LNCaP clone FGC (cell line): Measurements from ENCODE around the gene BPIFB4.

Experiments
- DNase-seq: peaks from one replicate; pipeline ENCODE4 v3.0.0-alpha.2; 2011; ENCODE audit warnings: low read depth
- H3K4me3 ChIP-seq: 2 replicates; pipeline ENCODE4 v1.5.1; 2011; ENCODE audit warnings: mild to moderate bottlenecking, low read depth, low read length, control low read depth
- CTCF ChIP-seq: IDR thresholded peaks from 2 replicates; pipeline ENCODE4 v1.5.1; 2012; ENCODE audit warnings: mild to moderate bottlenecking; ENCODE audit not compliant: control insufficient read depth, insufficient read depth; ENCODE audit errors: extremely low read depth

Gene BPIFB4

GRCh38 chr20:33079259-33079658, at the start of gene BPIFB4:
TSS of gene BPIFB4 (plus strand) at chr20:33079643. CDS start at chr20:33081527, 1,884 bp downstream.
- no peak within 1 kb of the TSS for H3K4me3 ChIP-seq
- no peak for DNase-seq
- TF ChIP-seq CTCF, result no peak

- no peak overlapping the region for H3K4me3 ChIP-seq
- no peak for DNase-seq
- no peak for TF ChIP-seq CTCF
Measured at GRCh38 chr20:33030076-33030475, 49.4 kb upstream of the BPIFB4 start.

- no peak for TF ChIP-seq CTCF
- no peak for DNase-seq
Measured at GRCh38 chr20:33030569-33030968, 48.9 kb upstream of the BPIFB4 start.

GRCh38 chr20:33031531-33031930, 47.9 kb upstream of the BPIFB4 start, which contains the start of gene BPIFB6:
TSS of gene BPIFB6 (plus strand) at chr20:33031648. CDS start at chr20:33031648, 0 bp downstream.
- H3K4me3 ChIP-seq, result no peak within 1 kb of the TSS
- TF ChIP-seq CTCF, result no peak
- no peak for DNase-seq

More at GRCh38 chr20:33030569-33030968, 48.9 kb upstream of the BPIFB4 start:
- no peak overlapping the region for H3K4me3 ChIP-seq

- DNase-seq, result no peak
- TF ChIP-seq CTCF, result no peak
- no peak overlapping the region for H3K4me3 ChIP-seq
Measured at GRCh38 chr20:33032555-33032954, 46.9 kb upstream of the BPIFB4 start.

GRCh38 chr20:33033381-33033780, 46.1 kb upstream of the BPIFB4 start:
- H3K4me3 ChIP-seq, result no peak overlapping the region
- no peak for TF ChIP-seq CTCF
- DNase-seq, result no peak

GRCh38 chr20:33034115-33034514, 45.3 kb upstream of the BPIFB4 start:
- H3K4me3 ChIP-seq, result no peak overlapping the region
- TF ChIP-seq CTCF, result no peak
- no peak for DNase-seq
